Body of pancreas (tissue), 4 donors: Measurements from ENCODE around the gene ZBTB49. TPM values are rescaled to one million over a fixed set of nuclear protein-coding genes. Genes with fewer than 3 reads are reported as not detected.

Experiments used
- ATAC-seq: fragments of 150-250 bp; one replicate; pipeline ENCODE4 v1.9.1; 2016
- DNase-seq, 4 donors: peaks; one replicate each; pipeline ENCODE4 v3.0.0-alpha.2; 2019
- H3K27ac ChIP-seq, 4 donors: fragments of 200-600 bp; sonication (generic); 1 replicate in 3 of 4; 2 replicates in 1 of 4; pipeline versions ENCODE4 v1.5.1 to v1.6.1; 2016 to 2019; ENCODE audit warnings: mild to moderate bottlenecking in 1 of 4, mixed read lengths in 1 of 4, moderate library complexity in 1 of 4
- H3K27me3 ChIP-seq, 2 donors: fragments of 200-600 bp; sonication (generic); one replicate each; pipeline ENCODE4 v1.6.0; 2016; ENCODE audit warnings: mild to moderate bottlenecking in 1 of 2
- H3K36me3 ChIP-seq, 2 donors: fragments of 200-600 bp; sonication (generic); replicated peaks in 1 of 2; 2 replicates each; pipeline ENCODE4 v1.5.1; 2016; ENCODE audit warnings: low read depth in 2 of 2; ENCODE audit not compliant: insufficient read depth in 1 of 2
- H3K4me1 ChIP-seq: fragments of 200-600 bp; sonication (generic); one replicate; pipeline ENCODE4 v1.6.0; 2016
- H3K4me3 ChIP-seq, 2 donors: fragments of 200-600 bp; sonication (generic); 1 replicate in 1 of 2; 2 replicates in 1 of 2; pipeline ENCODE4 v1.5.1; 2016 to 2019
- H3K9me3 ChIP-seq, 3 donors: fragments of 200-600 bp; sonication (generic); 1 replicate in 2 of 3; 2 replicates in 1 of 3; pipeline ENCODE4 v1.5.1; 2016
- POLR2A ChIP-seq, 3 donors: fragments of 450-650 bp; IDR thresholded peaks; one replicate each; pipeline ENCODE4 v1.6.1; 2016; ENCODE audit warnings: antibody characterized with exemption in 3 of 3, mild to moderate bottlenecking in 2 of 3
- WGBS, 2 donors: methylation state at CpG; one replicate each; pipeline ENCODE4 v1.1.5; 2017; 5-methylcytosine and 5-hydroxymethylcytosine counted together
- intact Hi-C: fragments of 100-400 bp; cut with DNase I; formaldehyde crosslinking; loops from one replicate; pipeline ENCODE4 v1.15.1; 2023
- total RNA-seq, 2 donors: library from RNA; depleted of rRNA; stranded (reverse); fragments of >200 nt; gene quantifications; one replicate each; pipeline ENCODE4 v1.1.0, GENCODE V29; 2016
- TF ChIP-seq, protein P1 (sequence below), 7 experiments: fragments of 450-650 bp in 4 of 7; fragments of 200-600 bp in 3 of 7; sonication (generic) in 3 of 7; IDR thresholded peaks; one replicate each; pipeline ENCODE4 v1.5.1; 2016 to 2019; ENCODE audit warnings: antibody characterized with exemption in 7 of 7

ZBTB49 gene
- total RNA-seq, 2 donors from 2014 or later, result 9.1 to 23.4 TPM

DNA sequence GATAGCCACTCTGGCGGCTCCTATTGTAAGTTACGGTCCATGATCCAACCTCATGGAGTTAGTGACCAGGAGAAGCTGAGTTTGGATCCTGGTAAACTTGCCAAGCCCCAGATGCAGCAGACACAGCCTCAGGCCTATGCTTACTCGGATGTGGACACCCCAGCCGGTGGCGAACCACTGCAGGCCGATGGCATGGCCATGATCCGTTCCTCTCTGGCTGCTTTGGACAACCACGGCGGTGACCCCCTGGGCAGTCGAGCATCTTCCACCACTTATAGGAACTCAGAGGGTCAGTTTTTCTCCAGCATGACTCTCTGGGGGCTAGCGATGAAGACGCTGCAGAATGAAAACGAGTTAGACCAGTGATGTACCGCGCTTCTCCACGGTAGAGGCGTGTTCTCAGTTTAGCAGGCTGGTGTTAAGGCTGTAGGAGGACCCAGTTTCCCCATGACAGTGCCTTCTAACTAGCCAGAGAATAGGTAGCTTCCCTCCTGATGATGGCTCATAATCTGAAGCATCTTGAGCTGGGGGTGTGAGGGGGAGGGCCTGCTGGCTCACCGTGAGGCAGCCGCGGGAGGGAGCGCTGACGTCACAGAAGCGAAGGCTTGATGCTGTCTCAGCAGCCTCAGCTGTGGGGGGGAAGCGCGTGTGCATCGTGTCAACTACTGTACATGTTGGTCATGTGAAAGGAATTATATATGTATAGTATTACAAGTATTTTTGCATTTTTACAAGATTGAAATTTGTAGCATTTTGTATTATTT lies 31.1 kb downstream of the ZBTB49 start:
- Histone ChIP-seq H3K4me3 (no peak overlapping the region), H3K4me1 (no peaks in the 10 kb centered on the region), H3K9me3 (no peaks in the 10 kb centered on the region), H3K36me3 (peaks cover under 1 to 5% of the 10 kb centered on the region in 2 donors), H3K27ac (no peak overlapping the region), H3K27me3 (no peaks in the 10 kb centered on the region)
- DNase-seq, result no peak
- intact Hi-C loops, result no loop called here
- WGBS, 2 donors, result 94 to 96% methylated on average over 26 of the region's 26 CpGs
- TF ChIP-seq POLR2A (IDR thresholded peaks at IDR 0.05), result no peak
- TF ChIP-seq, protein P1, sequence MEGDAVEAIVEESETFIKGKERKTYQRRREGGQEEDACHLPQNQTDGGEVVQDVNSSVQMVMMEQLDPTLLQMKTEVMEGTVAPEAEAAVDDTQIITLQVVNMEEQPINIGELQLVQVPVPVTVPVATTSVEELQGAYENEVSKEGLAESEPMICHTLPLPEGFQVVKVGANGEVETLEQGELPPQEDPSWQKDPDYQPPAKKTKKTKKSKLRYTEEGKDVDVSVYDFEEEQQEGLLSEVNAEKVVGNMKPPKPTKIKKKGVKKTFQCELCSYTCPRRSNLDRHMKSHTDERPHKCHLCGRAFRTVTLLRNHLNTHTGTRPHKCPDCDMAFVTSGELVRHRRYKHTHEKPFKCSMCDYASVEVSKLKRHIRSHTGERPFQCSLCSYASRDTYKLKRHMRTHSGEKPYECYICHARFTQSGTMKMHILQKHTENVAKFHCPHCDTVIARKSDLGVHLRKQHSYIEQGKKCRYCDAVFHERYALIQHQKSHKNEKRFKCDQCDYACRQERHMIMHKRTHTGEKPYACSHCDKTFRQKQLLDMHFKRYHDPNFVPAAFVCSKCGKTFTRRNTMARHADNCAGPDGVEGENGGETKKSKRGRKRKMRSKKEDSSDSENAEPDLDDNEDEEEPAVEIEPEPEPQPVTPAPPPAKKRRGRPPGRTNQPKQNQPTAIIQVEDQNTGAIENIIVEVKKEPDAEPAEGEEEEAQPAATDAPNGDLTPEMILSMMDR (IDR thresholded peaks at IDR 0.05), result no peak
- no peak for ATAC-seq

DNA sequence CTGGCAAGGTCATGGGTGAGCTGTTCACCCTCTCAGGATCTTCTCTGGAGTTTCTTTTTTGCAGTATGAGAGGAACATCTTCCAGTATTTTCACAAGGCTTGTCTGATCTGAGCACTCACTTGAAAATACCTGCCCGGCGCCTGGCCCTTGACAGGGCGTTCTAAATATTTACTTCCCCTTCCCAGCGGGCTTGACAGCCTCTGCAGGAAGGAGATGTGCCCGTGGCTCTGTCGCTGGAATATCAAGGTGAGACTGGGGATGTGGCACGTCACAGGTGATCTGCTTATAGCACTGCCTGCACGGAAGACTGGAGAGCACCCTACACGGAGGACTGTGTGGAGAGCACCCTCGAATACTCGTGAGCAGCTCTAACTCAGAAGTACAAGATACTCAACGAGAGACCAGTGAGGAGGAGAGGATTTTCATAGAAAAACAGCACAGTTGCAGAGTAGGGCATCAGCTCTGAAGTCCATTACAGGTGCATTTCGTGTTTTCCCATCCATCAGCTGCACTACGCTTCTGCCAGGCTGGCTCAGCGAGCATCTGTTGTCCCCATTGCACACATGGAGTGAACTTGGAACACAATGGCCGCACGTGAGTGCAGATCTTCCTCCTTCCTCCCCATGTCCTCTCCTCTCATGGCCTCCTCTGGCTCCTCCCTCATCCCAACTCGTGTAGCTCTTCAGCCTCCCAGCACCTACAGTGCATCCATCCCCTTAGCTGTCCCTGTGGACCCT lies 32.1 kb downstream of the ZBTB49 start:
- TF ChIP-seq, protein P1 (IDR thresholded peaks at IDR 0.05), result no peak
- TF ChIP-seq POLR2A (IDR thresholded peaks at IDR 0.05), result no peak
- intact Hi-C loops, result no loop called here
- Histone ChIP-seq H3K27ac (no peak overlapping the region), H3K4me1 (no peaks in the 10 kb centered on the region), H3K36me3 (peaks cover 0 to 5% of the 10 kb centered on the region in 2 donors), H3K27me3 (no peaks in the 10 kb centered on the region), H3K4me3 (no peak overlapping the region), H3K9me3 (no peaks in the 10 kb centered on the region)
- WGBS, 2 donors, result 84 to 87% methylated on average over 14 to 18 of the region's 18 CpGs
- DNase-seq (no peak), ATAC-seq (no peak)

DNA sequence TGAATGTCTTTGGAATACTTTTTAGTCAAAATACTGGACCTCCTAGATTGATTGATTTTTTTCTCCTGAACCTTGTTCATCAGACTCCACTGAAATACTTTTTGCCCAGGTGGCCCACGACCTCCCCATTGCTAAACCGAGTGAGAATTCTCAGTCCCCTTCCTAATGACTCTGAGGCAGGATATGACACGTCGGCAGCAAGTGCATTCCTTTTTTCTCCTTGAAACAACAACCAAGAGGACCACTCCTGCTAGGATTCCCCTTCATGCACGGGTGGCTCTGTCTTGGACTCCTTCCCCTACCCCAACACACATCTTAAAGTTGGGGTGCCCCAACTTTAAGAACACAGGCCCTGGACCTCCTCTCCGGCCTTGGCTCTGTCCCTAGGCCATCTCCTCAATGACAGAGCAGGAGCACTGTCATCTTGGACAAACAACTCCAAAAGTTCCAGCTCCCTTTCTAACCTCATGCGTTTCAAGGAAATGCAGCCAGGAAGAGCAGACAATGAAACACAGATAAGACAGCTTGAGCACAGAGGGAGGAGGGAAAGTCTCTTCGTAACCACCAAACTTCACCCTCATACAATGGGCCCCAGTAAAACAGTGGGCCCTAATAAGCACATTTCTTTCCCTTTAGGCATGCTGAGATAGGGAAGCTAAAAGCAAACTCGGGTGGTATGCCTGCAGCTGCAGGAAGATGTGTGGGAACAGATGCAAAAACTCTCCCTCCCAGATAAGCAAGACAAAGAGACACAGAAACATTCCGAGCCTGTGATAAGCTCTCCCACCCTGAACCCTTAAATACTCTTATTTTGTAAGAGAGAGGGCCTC lies 33.9 kb downstream of the ZBTB49 start:
- no peak overlapping the region for H3K4me3 ChIP-seq
- H3K4me1 ChIP-seq, result no peaks in the 10 kb centered on the region
- ATAC-seq (no peak), DNase-seq (no peak)
- H3K36me3 ChIP-seq, result peaks cover 0 to 5% of the 10 kb centered on the region in 2 donors
- intact Hi-C loops, result no loop called here
- H3K27me3 ChIP-seq, result no peaks in the 10 kb centered on the region
- no peaks in the 10 kb centered on the region for H3K9me3 ChIP-seq
- 51 to 54% methylated on average over 10 of the region's 10 CpGs for WGBS, 2 donors
- no peak for TF ChIP-seq POLR2A (IDR thresholded peaks at IDR 0.05)
- TF ChIP-seq, protein P1 (IDR thresholded peaks at IDR 0.05), result no peak
- H3K27ac ChIP-seq, result no peak overlapping the region

DNA sequence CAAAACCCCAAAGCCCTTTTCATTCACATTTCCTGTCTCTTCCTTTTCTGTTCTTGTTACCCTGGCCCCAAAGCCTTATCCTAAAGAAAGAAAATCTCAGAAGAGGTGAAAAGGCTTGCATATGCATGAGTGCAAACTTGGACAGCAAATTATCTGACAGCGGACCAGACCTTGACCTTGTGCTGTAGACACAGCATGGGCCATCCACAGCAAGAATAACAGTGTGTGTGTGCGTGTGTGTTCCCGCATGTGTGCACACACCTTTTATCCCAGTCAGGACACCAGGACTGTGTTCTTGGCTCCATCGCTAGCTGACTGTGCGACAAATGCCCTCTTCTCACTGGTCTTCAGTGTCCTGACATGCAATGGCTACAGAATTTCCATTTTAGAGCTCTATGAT lies 35.3 kb downstream of the ZBTB49 start:
- no peak for TF ChIP-seq POLR2A (IDR thresholded peaks at IDR 0.05)
- TF ChIP-seq, protein P1 (IDR thresholded peaks at IDR 0.05), result no peak
- Histone ChIP-seq H3K9me3 (no peaks in the 10 kb centered on the region), H3K4me1 (no peaks in the 10 kb centered on the region), H3K4me3 (no peak overlapping the region), H3K36me3 (peaks cover 0 to 5% of the 10 kb centered on the region in 2 donors), H3K27me3 (no peaks in the 10 kb centered on the region), H3K27ac (no peak overlapping the region)
- ATAC-seq (no peak), DNase-seq (no peak)
- intact Hi-C loops, result no loop called here
- WGBS, 2 donors, result 75 to 77% methylated on average over 5 of the region's 5 CpGs
